A172 (cell line): ENCODE results near the gene ZNF516. TPM values are rescaled to one million over a fixed set of nuclear protein-coding genes. Genes with fewer than 3 reads are reported as not detected.
A peak's percentile ranks its signal among the peaks of the same experiment; 100 is the strongest.
"Not testable (repeated sequence)": the region's sequence is repeated elsewhere in the genome, so short reads cannot be mapped to it uniquely, and the experiment has no call there.

ENCODE experiments used
- DNase-seq: peaks from one replicate; pipeline ENCODE4 v3.0.0-alpha.2; 2015; ENCODE audit warnings: low spot score
- total RNA-seq: library from RNA; depleted of rRNA; stranded (reverse); fragments of >200 nt; shearing (Covaris generic); gene quantifications from 2 replicates; pipeline ENCODE4 v1.2.3, GENCODE V29; 2014

ZNF516 gene
- total RNA-seq, 1 experiment from 2014 or later, result 4.8 TPM

- DNase-seq, result not testable (repeated sequence)
Observed at GRCh38 chr18:76473521-76473920, 21.5 kb downstream of the ZNF516 start.

GRCh38 chr18:76472829-76473228 is 22.2 kb downstream of the ZNF516 start:
- DNase-seq, result no peak

GRCh38 chr18:76471593-76471992 is 23.4 kb downstream of the ZNF516 start:
- DNase-seq, result no peak

GRCh38 chr18:76468345-76469304 is 26.4 kb downstream of the ZNF516 start:
- DNase-seq, result no peak

GRCh38 chr18:76467371-76468190 is 27.5 kb downstream of the ZNF516 start:
- DNase-seq, result no peak

- DNase-seq, result no peak
Observed at GRCh38 chr18:76466410-76466991, 28.5 kb downstream of the ZNF516 start.

- no peak for DNase-seq
Observed at GRCh38 chr18:76465630-76466409, 29.2 kb downstream of the ZNF516 start.

- no peak for DNase-seq
Observed at GRCh38 chr18:76464281-76465259, 30.5 kb downstream of the ZNF516 start.

- DNase-seq, result no peak
Observed at GRCh38 chr18:76463872-76464271, 31.2 kb downstream of the ZNF516 start.

GRCh38 chr18:76463358-76463757 is 31.7 kb downstream of the ZNF516 start:
- no peak for DNase-seq

- no peak for DNase-seq
Observed at GRCh38 chr18:76462326-76462694, 32.7 kb downstream of the ZNF516 start.

- no peak for DNase-seq
Observed at GRCh38 chr18:76461692-76462325, 33.2 kb downstream of the ZNF516 start.

- DNase-seq, result no peak
Observed at GRCh38 chr18:76461148-76461547, 33.9 kb downstream of the ZNF516 start.

GRCh38 chr18:76460482-76460881 is 34.6 kb downstream of the ZNF516 start:
- no peak for DNase-seq

GRCh38 chr18:76459687-76460350 is 35.2 kb downstream of the ZNF516 start:
- DNase-seq, result peak; percentile 97

- no peak for DNase-seq
Observed at GRCh38 chr18:76459312-76459686, 35.7 kb downstream of the ZNF516 start.

GRCh38 chr18:76458522-76459311 is 36.3 kb downstream of the ZNF516 start:
- no peak for DNase-seq

- no peak for DNase-seq
Observed at GRCh38 chr18:76457957-76458356, 37.1 kb downstream of the ZNF516 start.
